ENCODE data around the gene ZNF57.

DNA sequence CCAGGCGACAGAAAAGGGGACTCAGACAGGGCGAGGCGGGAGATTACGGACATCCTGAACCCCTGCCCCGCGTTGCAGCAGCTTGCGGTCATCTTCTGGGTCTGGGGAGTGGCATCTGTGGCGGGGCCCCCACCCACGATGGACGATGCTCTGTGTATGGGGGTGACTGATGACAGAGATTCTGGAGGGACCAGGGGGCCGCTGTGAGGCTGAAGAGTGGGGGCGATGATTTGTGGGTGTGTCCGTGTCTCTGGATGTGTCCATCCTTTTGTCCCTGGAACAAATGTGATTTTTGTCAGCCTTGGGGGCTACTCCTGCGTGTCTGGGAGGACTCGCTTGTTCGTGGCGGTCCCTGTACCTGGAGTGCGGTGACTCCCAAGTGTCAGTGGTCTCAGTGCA lies 26.3 kb downstream of the ZNF57 start:
- TF ChIP-seq, protein P1, sequence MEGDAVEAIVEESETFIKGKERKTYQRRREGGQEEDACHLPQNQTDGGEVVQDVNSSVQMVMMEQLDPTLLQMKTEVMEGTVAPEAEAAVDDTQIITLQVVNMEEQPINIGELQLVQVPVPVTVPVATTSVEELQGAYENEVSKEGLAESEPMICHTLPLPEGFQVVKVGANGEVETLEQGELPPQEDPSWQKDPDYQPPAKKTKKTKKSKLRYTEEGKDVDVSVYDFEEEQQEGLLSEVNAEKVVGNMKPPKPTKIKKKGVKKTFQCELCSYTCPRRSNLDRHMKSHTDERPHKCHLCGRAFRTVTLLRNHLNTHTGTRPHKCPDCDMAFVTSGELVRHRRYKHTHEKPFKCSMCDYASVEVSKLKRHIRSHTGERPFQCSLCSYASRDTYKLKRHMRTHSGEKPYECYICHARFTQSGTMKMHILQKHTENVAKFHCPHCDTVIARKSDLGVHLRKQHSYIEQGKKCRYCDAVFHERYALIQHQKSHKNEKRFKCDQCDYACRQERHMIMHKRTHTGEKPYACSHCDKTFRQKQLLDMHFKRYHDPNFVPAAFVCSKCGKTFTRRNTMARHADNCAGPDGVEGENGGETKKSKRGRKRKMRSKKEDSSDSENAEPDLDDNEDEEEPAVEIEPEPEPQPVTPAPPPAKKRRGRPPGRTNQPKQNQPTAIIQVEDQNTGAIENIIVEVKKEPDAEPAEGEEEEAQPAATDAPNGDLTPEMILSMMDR (IDR thresholded peaks at IDR 0.05; ENCODE audit: insufficient read depth, low read length, poor library complexity, severe bottlenecking): no peak
- no peak for TF ChIP-seq EZH2phosphoT487 (conservative IDR thresholded peaks at IDR 0.05; ENCODE audit: low read length)

Measured in SU-DHL-6 (cell line).